ENCODE measurements around the gene AJM1.

DNA sequence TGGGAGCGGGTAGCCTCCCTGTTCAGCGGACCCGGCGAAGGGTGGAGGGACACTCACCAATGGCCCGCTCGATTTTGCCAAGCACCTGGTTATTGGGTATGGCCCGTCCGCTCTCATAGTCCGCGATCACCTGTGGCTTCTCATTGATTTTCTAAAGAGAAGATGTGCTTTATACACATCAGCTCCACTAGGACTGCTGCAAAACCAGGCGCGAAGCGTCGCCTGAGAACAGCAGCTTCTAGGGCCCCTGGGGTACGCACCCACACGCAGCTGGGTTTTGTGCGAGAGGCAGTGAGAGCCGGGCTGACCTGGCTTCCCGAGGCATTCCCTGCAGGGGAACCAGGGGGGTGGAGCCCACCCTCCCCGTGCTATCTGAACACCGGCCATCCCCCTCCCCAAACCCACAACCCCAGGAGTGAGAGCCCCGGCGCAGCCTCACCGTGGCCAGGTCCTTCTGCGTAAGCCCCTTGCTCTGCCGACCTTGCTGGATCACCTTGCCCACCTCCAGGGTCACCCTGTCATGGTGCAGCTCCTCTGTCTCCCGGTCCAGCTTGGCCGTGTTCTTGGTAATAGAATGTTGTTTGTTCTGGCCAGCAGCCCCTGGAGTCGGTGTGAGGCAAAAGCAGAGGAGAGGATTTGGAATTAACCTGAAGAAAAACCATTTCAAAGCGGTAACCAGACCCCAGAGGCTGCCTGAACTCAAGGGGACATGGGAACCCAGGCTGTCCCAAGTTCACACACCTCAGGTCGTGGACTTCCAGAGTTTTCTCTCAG lies 20.8 kb downstream of the AJM1 start:
- TF ChIP-seq, protein P1, sequence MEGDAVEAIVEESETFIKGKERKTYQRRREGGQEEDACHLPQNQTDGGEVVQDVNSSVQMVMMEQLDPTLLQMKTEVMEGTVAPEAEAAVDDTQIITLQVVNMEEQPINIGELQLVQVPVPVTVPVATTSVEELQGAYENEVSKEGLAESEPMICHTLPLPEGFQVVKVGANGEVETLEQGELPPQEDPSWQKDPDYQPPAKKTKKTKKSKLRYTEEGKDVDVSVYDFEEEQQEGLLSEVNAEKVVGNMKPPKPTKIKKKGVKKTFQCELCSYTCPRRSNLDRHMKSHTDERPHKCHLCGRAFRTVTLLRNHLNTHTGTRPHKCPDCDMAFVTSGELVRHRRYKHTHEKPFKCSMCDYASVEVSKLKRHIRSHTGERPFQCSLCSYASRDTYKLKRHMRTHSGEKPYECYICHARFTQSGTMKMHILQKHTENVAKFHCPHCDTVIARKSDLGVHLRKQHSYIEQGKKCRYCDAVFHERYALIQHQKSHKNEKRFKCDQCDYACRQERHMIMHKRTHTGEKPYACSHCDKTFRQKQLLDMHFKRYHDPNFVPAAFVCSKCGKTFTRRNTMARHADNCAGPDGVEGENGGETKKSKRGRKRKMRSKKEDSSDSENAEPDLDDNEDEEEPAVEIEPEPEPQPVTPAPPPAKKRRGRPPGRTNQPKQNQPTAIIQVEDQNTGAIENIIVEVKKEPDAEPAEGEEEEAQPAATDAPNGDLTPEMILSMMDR (IDR thresholded peaks at IDR 0.05; ENCODE audit: low read depth, low read length): no peak
- TF ChIP-seq, protein P2, sequence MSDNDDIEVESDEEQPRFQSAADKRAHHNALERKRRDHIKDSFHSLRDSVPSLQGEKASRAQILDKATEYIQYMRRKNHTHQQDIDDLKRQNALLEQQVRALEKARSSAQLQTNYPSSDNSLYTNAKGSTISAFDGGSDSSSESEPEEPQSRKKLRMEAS (IDR thresholded peaks at IDR 0.05; ENCODE audit: low read depth, low read length): no peak
- no peak for TF ChIP-seq POLR2A (IDR thresholded peaks at IDR 0.05; ENCODE audit: extremely low read depth, insufficient read length)

All from NB4 (cell line).